ENCODE results near the gene PI4K2A. TPM values are rescaled to one million over a fixed set of nuclear protein-coding genes. Genes with fewer than 3 reads are reported as not detected.

PI4K2A gene
- 11.7 and 16.9 TPM in 2 replicates for total RNA-seq (ENCODE audit: low replicate concordance)

DNA sequence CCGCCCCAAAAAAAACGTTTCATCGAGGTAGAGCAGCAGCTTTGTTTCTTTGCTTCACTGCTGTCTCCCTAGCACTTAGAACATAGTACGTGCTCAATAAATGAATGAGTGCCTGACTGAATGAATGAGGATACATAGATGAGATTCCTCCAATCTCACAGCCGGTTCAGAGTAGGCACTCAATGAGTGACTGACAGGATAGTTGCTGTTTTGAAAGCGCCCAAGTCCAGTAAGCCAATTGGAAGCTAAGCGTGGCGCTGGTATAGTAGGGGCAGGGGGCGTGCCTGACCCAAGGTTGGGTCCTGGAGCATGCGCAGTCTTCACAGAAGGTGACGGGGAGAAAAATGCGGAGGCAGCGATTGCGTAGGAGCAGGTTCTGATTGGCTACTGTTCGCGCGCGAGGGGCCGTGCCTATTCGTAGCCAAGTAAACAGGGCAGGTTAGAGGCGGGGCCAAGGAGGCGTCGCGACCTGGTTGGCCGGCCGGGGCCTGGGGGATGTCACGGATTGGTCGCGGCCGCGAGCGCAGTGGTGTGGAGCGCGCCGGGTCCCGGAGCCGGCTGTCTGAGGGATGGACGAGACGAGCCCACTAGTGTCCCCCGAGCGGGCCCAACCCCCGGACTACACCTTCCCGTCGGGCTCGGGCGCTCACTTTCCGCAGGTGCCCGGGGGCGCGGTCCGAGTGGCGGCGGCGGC lies at the start of gene PI4K2A:
Gene PI4K2A (plus strand): TSS at position 498 of the 694 bp plus-strand sequence. CDS start 72 bp downstream, at position 570.

DNA sequence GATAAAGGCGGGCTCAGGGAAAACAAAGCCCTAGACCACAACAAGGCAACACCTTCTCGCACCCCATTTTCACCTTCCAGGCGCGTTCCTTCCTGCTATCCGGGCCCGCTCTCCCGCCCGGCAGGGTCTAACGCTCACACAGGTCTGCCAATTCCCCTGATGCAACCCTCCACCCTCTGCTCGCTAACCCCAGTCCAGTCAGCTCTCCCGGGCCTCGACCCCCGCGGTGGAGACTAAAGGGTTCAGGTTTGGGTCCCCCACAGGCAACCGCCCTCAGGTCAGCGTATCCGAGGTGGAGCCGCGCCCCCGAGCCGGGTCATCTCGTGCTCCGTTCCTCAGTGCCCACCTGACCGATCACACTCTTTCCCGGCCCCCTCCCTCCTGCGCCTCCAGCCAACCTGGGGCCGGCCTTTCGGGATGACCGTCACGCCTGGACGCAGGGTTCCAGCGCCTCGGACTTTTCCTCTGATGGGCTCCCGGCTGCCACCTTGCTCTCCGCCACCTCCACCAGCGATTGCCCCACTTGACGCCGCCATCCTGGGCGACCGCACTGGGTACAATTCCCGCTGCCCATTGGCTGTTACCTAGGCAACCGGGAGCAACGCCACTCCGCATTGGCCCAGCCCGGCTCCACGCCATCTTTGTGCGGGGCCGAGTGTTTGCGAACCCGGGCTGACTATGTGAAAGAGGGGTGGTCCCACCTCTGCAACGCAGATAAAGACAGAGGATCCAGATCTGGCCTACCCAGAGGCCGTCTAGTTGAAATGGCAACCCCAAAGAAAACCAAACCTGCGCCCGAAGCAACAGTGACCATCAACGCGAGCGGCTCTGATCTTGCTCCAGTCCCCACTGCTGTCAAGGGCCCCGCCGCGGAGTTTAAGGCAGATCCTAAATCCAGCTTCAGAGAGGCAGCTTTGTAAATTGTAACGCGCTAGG lies 7.3 kb upstream of the PI4K2A start, which contains the start of gene MORN4:
Gene MORN4 (minus strand): TSS at position 552 of the 936 bp plus-strand sequence. CDS start 13,847 bp downstream, outside the sequence.

DNA sequence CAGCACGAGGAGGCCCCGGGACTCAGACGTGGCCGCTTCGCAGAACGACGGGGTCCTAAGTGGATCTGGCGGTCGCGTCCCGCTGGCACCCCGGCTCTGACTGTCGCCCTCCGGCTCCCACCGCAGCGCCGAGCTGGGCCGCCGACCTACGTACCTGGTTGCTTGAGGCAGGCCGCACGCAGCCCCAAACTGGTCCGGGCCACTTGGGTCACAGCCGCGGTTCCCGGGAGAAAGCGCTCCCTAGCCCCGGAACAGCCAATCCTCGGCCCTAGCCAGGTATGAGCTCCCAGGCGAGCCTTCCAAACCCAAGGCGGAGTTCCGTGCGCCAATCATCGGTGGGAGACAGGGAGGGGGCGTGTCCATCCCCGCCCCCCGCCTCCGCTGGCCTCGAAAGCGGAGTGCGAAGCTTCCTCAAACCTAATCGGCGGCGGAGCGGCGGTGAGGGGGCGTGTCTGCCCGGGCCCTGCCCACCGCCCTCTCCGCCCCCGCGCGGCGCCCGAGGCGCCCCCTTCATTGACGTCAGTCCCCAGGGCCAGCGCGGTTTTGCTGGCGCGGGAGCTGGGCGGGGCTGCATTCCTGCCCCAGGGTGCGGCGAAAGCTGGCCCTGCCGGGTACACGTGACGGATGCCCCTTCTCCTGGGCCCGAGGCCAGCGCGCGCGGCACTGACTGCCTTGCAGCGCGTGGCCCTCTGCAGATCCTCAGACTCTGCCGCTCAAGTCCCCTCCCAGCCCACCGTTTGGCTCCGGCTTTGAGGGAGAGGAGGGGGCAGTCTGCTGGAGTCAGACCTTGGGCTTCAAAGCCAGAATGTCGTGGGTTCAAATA lies 46.7 kb downstream of the PI4K2A start, which contains the start of gene AVPI1:
Gene AVPI1 (minus strand): TSS at position 280 of the 823 bp plus-strand sequence. CDS start 7,336 bp downstream, outside the sequence.

DNA sequence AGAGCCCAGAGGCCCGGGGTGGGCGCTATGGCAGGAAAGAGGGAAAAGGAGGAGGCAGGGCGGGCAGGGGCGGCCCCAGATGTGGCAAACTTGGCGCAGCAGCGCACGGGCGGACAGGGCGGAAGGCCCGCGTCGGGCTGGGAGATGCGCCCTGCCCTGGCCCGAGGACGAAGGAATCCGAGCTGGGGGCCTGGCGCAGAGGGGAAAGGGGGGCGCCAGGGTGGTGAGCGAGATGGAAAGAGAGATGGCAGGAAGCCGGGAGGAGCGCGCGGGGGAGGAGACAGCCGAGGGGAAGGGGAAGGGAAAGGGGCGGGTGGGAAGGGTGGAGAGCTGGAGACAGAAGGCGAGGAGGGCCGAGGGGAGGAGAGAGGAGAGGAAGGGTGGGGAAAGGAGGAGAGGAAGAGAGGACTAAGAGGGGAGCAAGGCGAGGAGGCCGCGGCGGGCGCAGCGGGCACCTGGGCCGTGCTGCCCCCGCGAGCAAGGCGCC lies 72.9 kb downstream of the PI4K2A start, which contains the start of gene MARVELD1:
Gene MARVELD1 (plus strand): TSS at position 392 of the 487 bp plus-strand sequence. CDS start 147 bp downstream, outside the sequence.

Other genes starting within 250 kb of the PI4K2A start
- gene RRP12, start 239.3 kb upstream of the PI4K2A start, total RNA-seq (ENCODE audit: low replicate concordance), result 11.0 and 12.5 TPM in 2 replicates
- gene PGAM1, start 214.5 kb upstream of the PI4K2A start, total RNA-seq (ENCODE audit: low replicate concordance), result 227 and 387 TPM in 2 replicates
- gene EXOSC1, start 194.7 kb upstream of the PI4K2A start, total RNA-seq (ENCODE audit: low replicate concordance), result 19.8 and 34.3 TPM in 2 replicates
- 31.9 and 36.7 TPM in 2 replicates for gene ZDHHC16, start 194.5 kb upstream of the PI4K2A start, total RNA-seq (ENCODE audit: low replicate concordance)
- 36.6 and 49.8 TPM in 2 replicates for gene MMS19, start 142.2 kb upstream of the PI4K2A start, total RNA-seq (ENCODE audit: low replicate concordance)
- 16.3 and 30.3 TPM in 2 replicates for gene UBTD1, start 141.7 kb upstream of the PI4K2A start, total RNA-seq (ENCODE audit: low replicate concordance)
- gene ANKRD2, start 67.9 kb upstream of the PI4K2A start, total RNA-seq (ENCODE audit: low replicate concordance), result 0.15 and 0.59 TPM in 2 replicates
- 0.75 and 0.94 TPM in 2 replicates for gene HOGA1, start 56.3 kb upstream of the PI4K2A start, total RNA-seq (ENCODE audit: low replicate concordance)
- 0.08 TPM in 1 of 2 replicates, not detected in the other for gene C10orf62, start 51.0 kb upstream of the PI4K2A start, total RNA-seq (ENCODE audit: low replicate concordance)
- gene MORN4, start 7.2 kb upstream of the PI4K2A start, total RNA-seq (ENCODE audit: low replicate concordance), result 4.2 and 8.1 TPM in 2 replicates
- 8.6 and 21.1 TPM in 2 replicates for gene AVPI1, start 46.6 kb downstream of the PI4K2A start, total RNA-seq (ENCODE audit: low replicate concordance)
- gene MARVELD1, start 73.1 kb downstream of the PI4K2A start, total RNA-seq (ENCODE audit: low replicate concordance), result 12.9 and 15.4 TPM in 2 replicates
- 15.2 and 16.6 TPM in 2 replicates for gene ZFYVE27, start 96.5 kb downstream of the PI4K2A start, total RNA-seq (ENCODE audit: low replicate concordance)
- 0.12 and 3.9 TPM in 2 replicates for gene SFRP5, start 131.3 kb downstream of the PI4K2A start, total RNA-seq (ENCODE audit: low replicate concordance)
- 0.12 TPM in 1 of 2 replicates, not detected in the other for gene GOLGA7B, start 209.2 kb downstream of the PI4K2A start, total RNA-seq (ENCODE audit: low replicate concordance)